ENCODE results near the gene IQGAP2.

IQGAP2 gene

GRCh38 chr5:76445063-76445462 lies 42.0 kb downstream of the IQGAP2 start:
- TF ChIP-seq CEBPB (IDR thresholded peaks at IDR 0.05) (no peak), TCF12 (IDR thresholded peaks at IDR 0.05; ENCODE audit: low read depth) (no peak), EP300 (IDR thresholded peaks at IDR 0.05; ENCODE audit: borderline replicate concordance) (no peak), TAF1 (IDR thresholded peaks at IDR 0.05; ENCODE audit: low read depth) (no peak)

- no peak for TF ChIP-seq ZBTB7A (IDR thresholded peaks at IDR 0.05; ENCODE audit: low read depth)
- no peak for TF ChIP-seq RAD21 (IDR thresholded peaks at IDR 0.05; ENCODE audit: low read depth)
- TF ChIP-seq EP300 (IDR thresholded peaks at IDR 0.05; ENCODE audit: borderline replicate concordance), result no peak
- TF ChIP-seq NFIC (IDR thresholded peaks at IDR 0.05), result no peak
- no peak for TF ChIP-seq CEBPB (IDR thresholded peaks at IDR 0.05)
Measured at GRCh38 chr5:76445830-76446229, 42.7 kb downstream of the IQGAP2 start.

- no peak for TF ChIP-seq YY1 (IDR thresholded peaks at IDR 0.05; ENCODE audit: low read depth)
- no peak for TF ChIP-seq USF1 (IDR thresholded peaks at IDR 0.05)
- TF ChIP-seq TEAD4 (IDR thresholded peaks at IDR 0.05), result no peak
- TF ChIP-seq ZBTB7A (IDR thresholded peaks at IDR 0.05; ENCODE audit: low read depth), result no peak
- TF ChIP-seq FOXM1 (IDR thresholded peaks at IDR 0.05; ENCODE audit: borderline replicate concordance, low read depth), result no peak
- no peak for TF ChIP-seq EGR1 (IDR thresholded peaks at IDR 0.05)
- TF ChIP-seq EP300 (IDR thresholded peaks at IDR 0.05; ENCODE audit: borderline replicate concordance), result no peak
Measured at GRCh38 chr5:76446776-76447175, 43.7 kb downstream of the IQGAP2 start.

- TF ChIP-seq USF1 (IDR thresholded peaks at IDR 0.05) (no peak), YY1 (IDR thresholded peaks at IDR 0.05; ENCODE audit: low read depth) (no peak), CEBPB (IDR thresholded peaks at IDR 0.05) (no peak), EP300 (IDR thresholded peaks at IDR 0.05; ENCODE audit: borderline replicate concordance) (no peak), RAD21 (IDR thresholded peaks at IDR 0.05; ENCODE audit: low read depth) (no peak), TAF1 (IDR thresholded peaks at IDR 0.05; ENCODE audit: low read depth) (no peak), TEAD4 (IDR thresholded peaks at IDR 0.05) (no peak), EGR1 (IDR thresholded peaks at IDR 0.05) (no peak), ZBTB7A (IDR thresholded peaks at IDR 0.05; ENCODE audit: low read depth) (no peak), TCF12 (IDR thresholded peaks at IDR 0.05; ENCODE audit: low read depth) (no peak), NFIC (IDR thresholded peaks at IDR 0.05) (no peak), CREB1 (IDR thresholded peaks at IDR 0.05; ENCODE audit: low read depth) (no peak), REST (IDR thresholded peaks at IDR 0.05; ENCODE audit: low read depth) (no peak), MAX (IDR thresholded peaks at IDR 0.05) (no peak)
Measured at GRCh38 chr5:76449606-76450005, 46.5 kb downstream of the IQGAP2 start.

- TF ChIP-seq REST (IDR thresholded peaks at IDR 0.05; ENCODE audit: low read depth) (no peak), ZBTB7A (IDR thresholded peaks at IDR 0.05; ENCODE audit: low read depth) (no peak), CREB1 (IDR thresholded peaks at IDR 0.05; ENCODE audit: low read depth) (no peak), CEBPB (IDR thresholded peaks at IDR 0.05) (no peak), EGR1 (IDR thresholded peaks at IDR 0.05) (no peak), TCF12 (IDR thresholded peaks at IDR 0.05; ENCODE audit: low read depth) (no peak), RAD21 (IDR thresholded peaks at IDR 0.05; ENCODE audit: low read depth) (no peak), USF1 (IDR thresholded peaks at IDR 0.05) (no peak), TAF1 (IDR thresholded peaks at IDR 0.05; ENCODE audit: low read depth) (no peak), TEAD4 (IDR thresholded peaks at IDR 0.05) (no peak)
Measured at GRCh38 chr5:76450054-76450453, 47.0 kb downstream of the IQGAP2 start.

- TF ChIP-seq REST (IDR thresholded peaks at IDR 0.05; ENCODE audit: low read depth) (no peak), FOXM1 (IDR thresholded peaks at IDR 0.05; ENCODE audit: borderline replicate concordance, low read depth) (no peak), TEAD4 (IDR thresholded peaks at IDR 0.05) (no peak), MAX (IDR thresholded peaks at IDR 0.05) (no peak), EGR1 (IDR thresholded peaks at IDR 0.05) (no peak), ZBTB7A (IDR thresholded peaks at IDR 0.05; ENCODE audit: low read depth) (no peak), YY1 (IDR thresholded peaks at IDR 0.05; ENCODE audit: low read depth) (no peak), TAF1 (IDR thresholded peaks at IDR 0.05; ENCODE audit: low read depth) (no peak), USF1 (IDR thresholded peaks at IDR 0.05) (no peak), CEBPB (IDR thresholded peaks at IDR 0.05) (no peak), RAD21 (IDR thresholded peaks at IDR 0.05; ENCODE audit: low read depth) (no peak), CREB1 (IDR thresholded peaks at IDR 0.05; ENCODE audit: low read depth) (no peak), NFIC (IDR thresholded peaks at IDR 0.05) (no peak), TCF12 (IDR thresholded peaks at IDR 0.05; ENCODE audit: low read depth) (no peak), EP300 (IDR thresholded peaks at IDR 0.05; ENCODE audit: borderline replicate concordance) (no peak)
Measured at GRCh38 chr5:76451031-76451701, 48.1 kb downstream of the IQGAP2 start.
